ENCODE data around the gene MAST2. TPM values are rescaled to one million over a fixed set of nuclear protein-coding genes. Genes with fewer than 3 reads are reported as not detected.

Gene MAST2
- total RNA-seq, 2 donors from 2014 or later: 25.2 to 81.3 TPM

Other genes with a start within 250 kb of the MAST2 start
- 100 to 1,000 TPM in 1 of 2 donors, 10 to 100 TPM in 1; 66.5 to 115 TPM for gene NASP, start 219.6 kb upstream of the MAST2 start, total RNA-seq
- 1 to 10 TPM; 1.3 to 3.8 TPM for gene CCDC17, start 179.6 kb upstream of the MAST2 start, total RNA-seq
- gene GPBP1L1, start 117.1 kb upstream of the MAST2 start, total RNA-seq: 100 to 1,000 TPM; 120 to 153 TPM
- 10 to 100 TPM; 29.6 to 32.9 TPM for gene TMEM69, start 115.4 kb upstream of the MAST2 start, total RNA-seq
- 10 to 100 TPM; 14.8 to 16.1 TPM for gene IPP, start 53.0 kb upstream of the MAST2 start, total RNA-seq

Measured in prostate gland (tissue), 2 donors.